SK-N-SH (cell line): ENCODE data around the gene ZNF217.

Source experiments
- CTCF ChIP-seq: fragments of 200-600 bp; sonication (generic); IDR thresholded peaks from 2 replicates; pipeline ENCODE4 v1.6.1; 2017; ENCODE audit warnings: antibody characterized with exemption, mild to moderate bottlenecking, moderate library complexity
- EP300 ChIP-seq, 2 experiments: IDR thresholded peaks; 2 replicates each; pipeline versions ENCODE4 v1.4.0 to v1.6.1; 2012; ENCODE audit warnings: borderline replicate concordance in 1 of 2, low read depth in 1 of 2, low read length in 1 of 2
- EZH2phosphoT487 ChIP-seq: fragments of 200-600 bp; sonication (generic); IDR thresholded peaks from 2 replicates; pipeline ENCODE4 v1.6.1; 2017; ENCODE audit warnings: low read depth, mixed run types, mild to moderate bottlenecking, antibody characterized with exemption, moderate library complexity, borderline replicate concordance
- JUND ChIP-seq: IDR thresholded peaks from 2 replicates; pipeline ENCODE4 v1.4.0; 2012
- MAX ChIP-seq: IDR thresholded peaks from 2 replicates; pipeline ENCODE4 v1.4.0; 2012; ENCODE audit warnings: low read depth
- PBX3 ChIP-seq: IDR thresholded peaks from 2 replicates; pipeline ENCODE4; 2012
- RCOR1 ChIP-seq: fragments of 150-350 bp; IDR thresholded peaks from 2 replicates; pipeline ENCODE4 v1.6.1; 2017; ENCODE audit warnings: antibody characterized with exemption, low read length
- SMC3 ChIP-seq: IDR thresholded peaks from 2 replicates; pipeline ENCODE4 v1.6.1; 2012; ENCODE audit warnings: low read depth, low read length, improper control_type of control experiment
- TEAD4 ChIP-seq: IDR thresholded peaks from 2 replicates; pipeline ENCODE4 v1.4.0; 2012; ENCODE audit warnings: mild to moderate bottlenecking, borderline replicate concordance; ENCODE audit not compliant: insufficient read depth
- USF2 ChIP-seq: fragments of 150-350 bp; IDR thresholded peaks from 2 replicates; pipeline ENCODE4 v1.6.1; 2017; ENCODE audit warnings: antibody characterized with exemption, low read length, low read depth, borderline replicate concordance

GRCh38 chr20:53539516-53539915, 54.1 kb downstream of the ZNF217 start:
- no peak for TF ChIP-seq CTCF
- no peak for TF ChIP-seq MAX
- TF ChIP-seq JUND, result no peak
- no peak for TF ChIP-seq EP300 (IDR thresholded peaks at IDR 0.05; ENCODE audit: borderline replicate concordance in 1 of 2, low read depth in 1 of 2, low read length in 1 of 2)
- no peak for TF ChIP-seq USF2
- TF ChIP-seq RCOR1, result no peak
- TF ChIP-seq TEAD4, result no peak
- TF ChIP-seq SMC3, result no peak
- TF ChIP-seq PBX3, result no peak
- no peak for TF ChIP-seq EZH2phosphoT487
